ENCODE measurements around the gene FAM149A.

The FAM149A gene

GRCh38 chr4:186078981-186079638, 25.4 kb upstream of the FAM149A start:
- Histone ChIP-seq H3K27ac (ENCODE audit: low read depth, low read length) (no peak overlapping the region), H3K4me3 (ENCODE audit: low read depth in 1 of 5, low read length in 5 of 5) (no peak overlapping the region), H3K36me3 (ENCODE audit: control insufficient read depth in 5 of 5, insufficient read depth in 5 of 5, low read length in 5 of 5) (peaks cover 10 to 26% (median 14%) of the 10 kb centered on the region in 5 donors), H3K27me3 (ENCODE audit: control insufficient read depth in 5 of 5, insufficient read depth in 4 of 5, low read length in 5 of 5) (no peaks in the 10 kb centered on the region), H3K9me3 (ENCODE audit: control insufficient read depth in 5 of 5, low read length in 5 of 5) (no peaks in the 10 kb centered on the region), H3K9ac (ENCODE audit: low read length in 5 of 5) (no peak overlapping the region), H3K4me1 (ENCODE audit: control insufficient read depth in 5 of 5, insufficient read depth in 5 of 5, low read length in 5 of 5) (peaks cover 0 to 1% (median 0%) of the 10 kb centered on the region in 5 donors)

- no peaks in the 10 kb centered on the region for H3K9me3 ChIP-seq (ENCODE audit: control insufficient read depth in 5 of 5, low read length in 5 of 5)
- H3K9ac ChIP-seq (ENCODE audit: low read length in 5 of 5) = no peak overlapping the region
- H3K27ac ChIP-seq (ENCODE audit: low read depth, low read length) = no peak overlapping the region
- H3K4me3 ChIP-seq (ENCODE audit: low read depth in 1 of 5, low read length in 5 of 5) = no peak overlapping the region
- H3K4me1 ChIP-seq (ENCODE audit: control insufficient read depth in 5 of 5, insufficient read depth in 5 of 5, low read length in 5 of 5) = no peaks in the 10 kb centered on the region
- no peaks in the 10 kb centered on the region for H3K27me3 ChIP-seq (ENCODE audit: control insufficient read depth in 5 of 5, insufficient read depth in 4 of 5, low read length in 5 of 5)
- peaks cover 10 to 26% (median 14%) of the 10 kb centered on the region in 5 donors for H3K36me3 ChIP-seq (ENCODE audit: control insufficient read depth in 5 of 5, insufficient read depth in 5 of 5, low read length in 5 of 5)
Measured at GRCh38 chr4:186079694-186080093, 24.8 kb upstream of the FAM149A start.

- H3K27me3 ChIP-seq (ENCODE audit: control insufficient read depth in 5 of 5, insufficient read depth in 4 of 5, low read length in 5 of 5) = no peaks in the 10 kb centered on the region
- H3K27ac ChIP-seq (ENCODE audit: low read depth, low read length) = no peak overlapping the region
- no peak overlapping the region for H3K4me3 ChIP-seq (ENCODE audit: low read depth in 1 of 5, low read length in 5 of 5)
Measured at GRCh38 chr4:186081202-186081807, 23.2 kb upstream of the FAM149A start.

GRCh38 chr4:186082221-186082620, 22.3 kb upstream of the FAM149A start:
- Histone ChIP-seq H3K4me1 (ENCODE audit: control insufficient read depth in 5 of 5, insufficient read depth in 5 of 5, low read length in 5 of 5) (no peaks in the 10 kb centered on the region), H3K27me3 (ENCODE audit: control insufficient read depth in 5 of 5, insufficient read depth in 4 of 5, low read length in 5 of 5) (no peaks in the 10 kb centered on the region), H3K4me3 (ENCODE audit: low read depth in 1 of 5, low read length in 5 of 5) (no peak overlapping the region), H3K36me3 (ENCODE audit: control insufficient read depth in 5 of 5, insufficient read depth in 5 of 5, low read length in 5 of 5) (peaks cover 4 to 24% (median 14%) of the 10 kb centered on the region in 5 donors), H3K27ac (ENCODE audit: low read depth, low read length) (no peak overlapping the region), H3K9ac (ENCODE audit: low read length in 5 of 5) (no peak overlapping the region), H3K9me3 (ENCODE audit: control insufficient read depth in 5 of 5, low read length in 5 of 5) (no peaks in the 10 kb centered on the region)

More at GRCh38 chr4:186081202-186081807, 23.2 kb upstream of the FAM149A start:
- no peak overlapping the region for H3K9ac ChIP-seq (ENCODE audit: low read length in 5 of 5)
- H3K4me1 ChIP-seq (ENCODE audit: control insufficient read depth in 5 of 5, insufficient read depth in 5 of 5, low read length in 5 of 5) = no peaks in the 10 kb centered on the region
- H3K36me3 ChIP-seq (ENCODE audit: control insufficient read depth in 5 of 5, insufficient read depth in 5 of 5, low read length in 5 of 5) = peaks cover 10 to 26% (median 14%) of the 10 kb centered on the region in 5 donors
- H3K9me3 ChIP-seq (ENCODE audit: control insufficient read depth in 5 of 5, low read length in 5 of 5) = no peaks in the 10 kb centered on the region

- H3K27me3 ChIP-seq (ENCODE audit: control insufficient read depth in 5 of 5, insufficient read depth in 4 of 5, low read length in 5 of 5) = no peaks in the 10 kb centered on the region
Measured at GRCh38 chr4:186088523-186088922, 16.0 kb upstream of the FAM149A start.

GRCh38 chr4:186092296-186092695, 12.2 kb upstream of the FAM149A start:
- no peak overlapping the region for H3K9ac ChIP-seq (ENCODE audit: low read length in 5 of 5)
- no peaks in the 10 kb centered on the region for H3K27me3 ChIP-seq (ENCODE audit: control insufficient read depth in 5 of 5, insufficient read depth in 4 of 5, low read length in 5 of 5)

More at GRCh38 chr4:186088523-186088922, 16.0 kb upstream of the FAM149A start:
- Histone ChIP-seq H3K36me3 (ENCODE audit: control insufficient read depth in 5 of 5, insufficient read depth in 5 of 5, low read length in 5 of 5) (peaks cover 0 to 3% (median 0%) of the 10 kb centered on the region in 5 donors), H3K9me3 (ENCODE audit: control insufficient read depth in 5 of 5, low read length in 5 of 5) (peaks cover 0 to 6% (median 3%) of the 10 kb centered on the region in 5 donors), H3K9ac (ENCODE audit: low read length in 5 of 5) (no peak overlapping the region), H3K27ac (ENCODE audit: low read depth, low read length) (no peak overlapping the region), H3K4me3 (ENCODE audit: low read depth in 1 of 5, low read length in 5 of 5) (no peak overlapping the region), H3K4me1 (ENCODE audit: control insufficient read depth in 5 of 5, insufficient read depth in 5 of 5, low read length in 5 of 5) (peaks cover 4 to 12% (median 11%) of the 10 kb centered on the region in 5 donors)

GRCh38 chr4:186095406-186095805, 9.1 kb upstream of the FAM149A start:
- H3K4me3 ChIP-seq (ENCODE audit: low read depth in 1 of 5, low read length in 5 of 5) = no peak overlapping the region
- peaks cover 0 to 6% (median 3%) of the 10 kb centered on the region in 5 donors for H3K9me3 ChIP-seq (ENCODE audit: control insufficient read depth in 5 of 5, low read length in 5 of 5)
- H3K36me3 ChIP-seq (ENCODE audit: control insufficient read depth in 5 of 5, insufficient read depth in 5 of 5, low read length in 5 of 5) = no peaks in the 10 kb centered on the region
- H3K27me3 ChIP-seq (ENCODE audit: control insufficient read depth in 5 of 5, insufficient read depth in 4 of 5, low read length in 5 of 5) = no peaks in the 10 kb centered on the region
- no peak overlapping the region for H3K9ac ChIP-seq (ENCODE audit: low read length in 5 of 5)
- H3K4me1 ChIP-seq (ENCODE audit: control insufficient read depth in 5 of 5, insufficient read depth in 5 of 5, low read length in 5 of 5) = no peaks in the 10 kb centered on the region
- no peak overlapping the region for H3K27ac ChIP-seq (ENCODE audit: low read depth, low read length)

More at GRCh38 chr4:186092296-186092695, 12.2 kb upstream of the FAM149A start:
- Histone ChIP-seq H3K36me3 (ENCODE audit: control insufficient read depth in 5 of 5, insufficient read depth in 5 of 5, low read length in 5 of 5) (no peaks in the 10 kb centered on the region), H3K27ac (ENCODE audit: low read depth, low read length) (no peak overlapping the region), H3K4me1 (ENCODE audit: control insufficient read depth in 5 of 5, insufficient read depth in 5 of 5, low read length in 5 of 5) (peaks cover 4 to 12% (median 11%) of the 10 kb centered on the region in 5 donors), H3K9me3 (ENCODE audit: control insufficient read depth in 5 of 5, low read length in 5 of 5) (peaks cover 0 to 6% (median 3%) of the 10 kb centered on the region in 5 donors), H3K4me3 (ENCODE audit: low read depth in 1 of 5, low read length in 5 of 5) (no peak overlapping the region)

- no peaks in the 10 kb centered on the region for H3K27me3 ChIP-seq (ENCODE audit: control insufficient read depth in 5 of 5, insufficient read depth in 4 of 5, low read length in 5 of 5)
- no peak overlapping the region for H3K4me3 ChIP-seq (ENCODE audit: low read depth in 1 of 5, low read length in 5 of 5)
- H3K9me3 ChIP-seq (ENCODE audit: control insufficient read depth in 5 of 5, low read length in 5 of 5) = no peaks in the 10 kb centered on the region
- H3K4me1 ChIP-seq (ENCODE audit: control insufficient read depth in 5 of 5, insufficient read depth in 5 of 5, low read length in 5 of 5) = no peaks in the 10 kb centered on the region
- H3K9ac ChIP-seq (ENCODE audit: low read length in 5 of 5) = no peak overlapping the region
- no peak overlapping the region for H3K27ac ChIP-seq (ENCODE audit: low read depth, low read length)
- H3K36me3 ChIP-seq (ENCODE audit: control insufficient read depth in 5 of 5, insufficient read depth in 5 of 5, low read length in 5 of 5) = no peaks in the 10 kb centered on the region
Measured at GRCh38 chr4:186096681-186097165, 7.8 kb upstream of the FAM149A start.

GRCh38 chr4:186097386-186097785, 7.1 kb upstream of the FAM149A start:
- Histone ChIP-seq H3K27ac (ENCODE audit: low read depth, low read length) (no peak overlapping the region), H3K9ac (ENCODE audit: low read length in 5 of 5) (no peak overlapping the region), H3K4me3 (ENCODE audit: low read depth in 1 of 5, low read length in 5 of 5) (no peak overlapping the region), H3K4me1 (ENCODE audit: control insufficient read depth in 5 of 5, insufficient read depth in 5 of 5, low read length in 5 of 5) (no peaks in the 10 kb centered on the region), H3K36me3 (ENCODE audit: control insufficient read depth in 5 of 5, insufficient read depth in 5 of 5, low read length in 5 of 5) (no peaks in the 10 kb centered on the region), H3K27me3 (ENCODE audit: control insufficient read depth in 5 of 5, insufficient read depth in 4 of 5, low read length in 5 of 5) (no peaks in the 10 kb centered on the region), H3K9me3 (ENCODE audit: control insufficient read depth in 5 of 5, low read length in 5 of 5) (no peaks in the 10 kb centered on the region)

GRCh38 chr4:186102931-186103330, 1.6 kb upstream of the FAM149A start:
- Histone ChIP-seq H3K27me3 (ENCODE audit: control insufficient read depth in 5 of 5, insufficient read depth in 4 of 5, low read length in 5 of 5) (peaks cover 0 to 7% (median 0%) of the 10 kb centered on the region in 5 donors), H3K4me3 (ENCODE audit: low read depth in 1 of 5, low read length in 5 of 5) (no peak overlapping the region), H3K4me1 (ENCODE audit: control insufficient read depth in 5 of 5, insufficient read depth in 5 of 5, low read length in 5 of 5) (peaks cover 4 to 21% (median 14%) of the 10 kb centered on the region in 5 donors), H3K9ac (ENCODE audit: low read length in 5 of 5) (no peak overlapping the region), H3K36me3 (ENCODE audit: control insufficient read depth in 5 of 5, insufficient read depth in 5 of 5, low read length in 5 of 5) (no peaks in the 10 kb centered on the region), H3K27ac (ENCODE audit: low read depth, low read length) (no peak overlapping the region), H3K9me3 (ENCODE audit: control insufficient read depth in 5 of 5, low read length in 5 of 5) (no peaks in the 10 kb centered on the region)

Measured in subcutaneous abdominal adipose tissue (tissue), 5 donors.